Spleen (tissue), 7 donors: ENCODE results near the gene MAPK13.

Experiments used
- CTCF ChIP-seq, 11 experiments: fragments of 200-600 bp in 7 of 11; fragments of 450-650 bp in 4 of 11; sonication (generic) in 4 of 11; IDR thresholded peaks in 8 of 11; conservative IDR thresholded peaks in 3 of 11; 1 replicate in 7 of 11; 2 replicates in 4 of 11; pipeline versions ENCODE4 v1.4.0 to v1.8.0; 2016 to 2021; ENCODE audit warnings: antibody characterized with exemption in 11 of 11, inconsistent platforms in 4 of 11, mild to moderate bottlenecking in 1 of 11
- POLR2A ChIP-seq, 3 donors: fragments of 450-650 bp; IDR thresholded peaks; one replicate each; pipeline ENCODE4 v1.5.1; 2017; ENCODE audit warnings: antibody characterized with exemption in 3 of 3, mild to moderate bottlenecking in 1 of 3
- donor health status: DM: no; HTN: no; CAD: no; lungs with moderate emphysema.
- donor health status: DM: no; HTN: no; CAD: no.
- donor health status: DM: no; HTN: no; CAD: no.

GRCh38 chr6:36118550-36119107 is 11.7 kb upstream of the MAPK13 start:
- no peak for TF ChIP-seq CTCF (IDR thresholded peaks at IDR 0.05 in 8 of 11, conservative IDR thresholded peaks at IDR 0.05 in 3 of 11)
- no peak for TF ChIP-seq POLR2A (IDR thresholded peaks at IDR 0.05)
